GM21367 (cell line): ENCODE data around the gene ARFRP1.

Experiments
- ATAC-seq: cut with Tn5 transposase; IDR thresholded peaks from one replicate; pipeline ENCODE4 v1.9.1; 2021; ENCODE audit not compliant: unreplicated experiment

The ARFRP1 gene

GRCh38 chr20:63744158-63744557 lies 36.4 kb upstream of the ARFRP1 start:
- ATAC-seq = no peak

GRCh38 chr20:63743210-63743970 lies 35.6 kb upstream of the ARFRP1 start:
- ATAC-seq = no peak

GRCh38 chr20:63742381-63743024 lies 34.7 kb upstream of the ARFRP1 start:
- ATAC-seq = no peak

GRCh38 chr20:63741676-63742380 lies 34.1 kb upstream of the ARFRP1 start:
- ATAC-seq = no peak

GRCh38 chr20:63741354-63741675 lies 33.5 kb upstream of the ARFRP1 start:
- ATAC-seq = no peak

- no peak for ATAC-seq
Measured at GRCh38 chr20:63740627-63741353, 33.0 kb upstream of the ARFRP1 start.

- no peak for ATAC-seq
Measured at GRCh38 chr20:63740070-63740626, 32.4 kb upstream of the ARFRP1 start.

GRCh38 chr20:63739130-63740069 lies 31.6 kb upstream of the ARFRP1 start, which contains the start of gene SLC2A4RG:
Gene SLC2A4RG (plus strand): TSS chr20:63739776. CDS start chr20:63739913, 137 bp downstream.
- peak; percentile 34 for ATAC-seq

- no peak for ATAC-seq
Measured at GRCh38 chr20:63738687-63739129, 30.9 kb upstream of the ARFRP1 start.

GRCh38 chr20:63737945-63738686 lies 30.3 kb upstream of the ARFRP1 start:
- ATAC-seq = no peak

GRCh38 chr20:63737695-63737944 lies 29.8 kb upstream of the ARFRP1 start:
- no peak for ATAC-seq

GRCh38 chr20:63736893-63737694 lies 29.3 kb upstream of the ARFRP1 start:
- ATAC-seq = no peak

- ATAC-seq = no peak
Measured at GRCh38 chr20:63735859-63736718, 28.3 kb upstream of the ARFRP1 start, which contains the start of gene LIME1. Gene LIME1 (plus strand): TSS chr20:63736664. CDS start chr20:63737550, 886 bp downstream.

GRCh38 chr20:63734946-63735858 lies 27.4 kb upstream of the ARFRP1 start:
- no peak for ATAC-seq

- ATAC-seq = no peak
Measured at GRCh38 chr20:63734111-63734945, 26.6 kb upstream of the ARFRP1 start.
